ENCODE results near the gene GFOD2.
A peak's percentile ranks its signal among the peaks of the same experiment; 100 is the strongest.
"Not testable (repeated sequence)": the region's sequence is repeated elsewhere in the genome, so short reads cannot be mapped to it uniquely, and the experiment has no call there.

The GFOD2 gene

GRCh38 chr16:67719048-67719777 is at the start of gene GFOD2:
TSS of gene GFOD2 (minus strand) at chr16:67719316. CDS start at chr16:67685715, 33,601 bp downstream.
- DNase-seq = peak; percentile 53

- DNase-seq = no peak
These were observed 48.8 kb upstream of the GFOD2 start for GRCh38 chr16:67767953-67768352.

DNA sequence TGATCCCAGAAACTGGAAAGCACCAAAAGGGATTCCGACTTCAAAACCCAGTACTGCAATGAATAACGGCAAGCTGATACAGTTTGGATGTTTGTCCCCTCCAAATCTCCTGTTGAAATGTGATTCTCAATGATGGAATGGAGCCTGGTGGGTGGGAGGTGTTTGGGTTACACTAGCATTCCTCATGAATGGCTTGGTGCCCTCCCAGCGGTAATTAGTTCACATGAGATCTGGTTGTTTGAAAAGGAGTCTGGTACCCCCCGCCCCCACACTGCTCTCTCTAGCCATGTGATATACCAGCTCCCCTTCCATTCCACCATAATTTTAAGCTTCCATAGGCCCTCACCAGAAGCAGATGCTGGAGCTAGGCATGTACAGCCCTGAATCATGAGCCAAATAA is 47.2 kb upstream of the GFOD2 start:
- DNase-seq = no peak

DNA sequence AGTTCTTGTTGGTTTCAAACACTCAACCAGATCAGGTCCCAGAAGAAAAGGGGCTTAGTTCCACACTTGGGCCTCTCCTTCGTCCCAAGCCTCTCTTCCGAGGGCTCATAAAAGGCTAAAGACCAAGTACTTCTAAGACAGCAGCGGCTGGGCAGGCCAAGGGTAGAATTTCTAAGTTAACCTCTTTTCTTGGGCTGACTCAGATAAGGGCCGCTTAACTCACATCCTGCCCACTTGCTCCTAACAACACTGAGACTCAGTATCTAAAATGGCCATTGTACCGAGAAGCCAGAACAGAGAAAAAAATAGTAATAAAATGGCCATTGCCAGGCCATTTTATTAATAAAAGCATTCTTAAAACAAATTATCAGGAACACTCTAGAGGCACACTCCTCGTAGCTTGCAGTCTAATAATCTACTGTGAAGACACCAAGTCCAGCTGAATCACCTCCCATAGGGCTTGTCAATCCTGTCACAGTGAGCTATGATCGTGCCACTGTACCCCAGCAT is 45.1 kb upstream of the GFOD2 start:
- no peak for DNase-seq

- DNase-seq = no peak
These were observed 44.0 kb upstream of the GFOD2 start for GRCh38 chr16:67763066-67763465.

DNA sequence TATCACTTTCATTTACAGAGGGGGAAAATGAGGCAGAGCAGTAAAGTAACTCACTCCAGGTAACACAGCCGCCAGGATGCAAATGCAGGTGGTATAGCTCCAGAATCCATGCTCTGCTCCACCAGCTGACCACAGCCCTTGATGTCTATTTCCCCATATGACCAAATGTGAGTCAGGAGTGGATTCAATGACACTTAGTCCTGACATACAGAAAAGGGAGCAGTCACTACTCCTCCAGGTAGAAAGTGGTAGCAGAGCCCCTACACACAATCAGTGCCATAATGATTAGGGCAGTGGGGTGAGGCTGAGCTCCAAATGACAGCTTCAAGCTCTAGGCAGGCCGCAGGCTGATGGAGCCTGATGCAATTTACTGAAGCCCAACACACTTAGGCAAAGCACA is 43.3 kb upstream of the GFOD2 start:
- DNase-seq = no peak

GRCh38 chr16:67761924-67762323 is 42.8 kb upstream of the GFOD2 start:
- no peak for DNase-seq

DNA sequence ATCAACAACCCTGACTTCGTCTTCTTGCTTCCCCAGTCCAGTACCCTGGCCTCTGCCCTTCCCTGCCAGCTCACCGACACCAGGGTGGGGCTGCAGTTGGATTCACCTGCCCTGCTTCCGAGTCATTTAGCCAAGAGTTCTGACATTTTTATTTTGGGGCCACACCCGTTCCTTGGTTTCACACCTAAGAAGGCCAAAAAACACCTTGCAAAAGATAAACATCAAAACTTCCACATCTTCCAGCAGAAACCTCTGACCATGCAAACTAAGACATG is 41.8 kb upstream of the GFOD2 start:
- DNase-seq = no peak

- no peak for DNase-seq
These were observed 41.3 kb upstream of the GFOD2 start for GRCh38 chr16:67760206-67760955.

- DNase-seq = no peak
These were observed 39.9 kb upstream of the GFOD2 start for GRCh38 chr16:67758966-67759365.

GRCh38 chr16:67758006-67758405 is 38.9 kb upstream of the GFOD2 start:
- DNase-seq = no peak

DNA sequence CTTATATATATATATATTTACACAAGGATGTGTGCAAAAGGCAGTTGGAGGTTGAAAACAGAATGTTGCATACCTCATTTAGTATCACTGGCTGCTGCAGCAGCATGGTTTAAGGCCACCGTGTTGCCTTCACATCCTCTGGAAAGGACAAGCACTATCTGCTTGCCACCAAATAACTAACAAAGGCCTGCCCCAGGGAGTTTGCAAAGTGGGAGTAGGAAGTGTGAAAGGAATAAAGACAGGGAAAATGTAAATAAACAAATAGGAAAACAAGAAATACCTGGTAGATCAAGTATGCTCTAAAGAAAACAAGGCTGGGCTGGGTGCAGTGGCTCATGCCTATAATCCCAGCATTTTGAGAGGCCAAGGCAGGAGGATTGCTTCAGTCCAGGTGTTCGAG is 33.5 kb upstream of the GFOD2 start:
- no peak for DNase-seq

DNA sequence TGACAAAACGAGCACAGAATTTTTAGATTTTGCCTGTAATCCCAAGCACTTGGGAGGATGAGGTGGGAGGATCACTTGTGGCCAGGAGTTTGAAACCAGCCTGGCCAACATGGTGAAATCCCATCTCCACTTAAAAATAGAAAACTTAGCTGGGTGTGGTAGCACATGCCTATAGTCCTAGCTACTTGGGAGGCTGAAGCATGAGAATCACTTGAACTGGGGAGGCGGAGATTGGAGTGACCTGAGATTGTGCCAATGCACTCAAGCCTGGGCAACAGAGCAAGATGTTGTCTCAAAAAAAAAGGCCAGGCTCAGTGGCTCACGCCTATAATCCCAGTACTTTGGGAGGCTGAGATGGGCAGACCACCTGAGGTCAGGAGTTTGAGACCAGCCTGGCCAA is 32.2 kb upstream of the GFOD2 start:
- not testable (repeated sequence) for DNase-seq

GRCh38 chr16:67750466-67750865 is 31.4 kb upstream of the GFOD2 start:
- no peak for DNase-seq

- DNase-seq = no peak
These were observed 30.4 kb upstream of the GFOD2 start for GRCh38 chr16:67749436-67750078.

GRCh38 chr16:67748834-67749233 is 29.7 kb upstream of the GFOD2 start:
- DNase-seq = no peak

GRCh38 chr16:67746846-67747245 is 27.7 kb upstream of the GFOD2 start:
- DNase-seq = no peak

DNA sequence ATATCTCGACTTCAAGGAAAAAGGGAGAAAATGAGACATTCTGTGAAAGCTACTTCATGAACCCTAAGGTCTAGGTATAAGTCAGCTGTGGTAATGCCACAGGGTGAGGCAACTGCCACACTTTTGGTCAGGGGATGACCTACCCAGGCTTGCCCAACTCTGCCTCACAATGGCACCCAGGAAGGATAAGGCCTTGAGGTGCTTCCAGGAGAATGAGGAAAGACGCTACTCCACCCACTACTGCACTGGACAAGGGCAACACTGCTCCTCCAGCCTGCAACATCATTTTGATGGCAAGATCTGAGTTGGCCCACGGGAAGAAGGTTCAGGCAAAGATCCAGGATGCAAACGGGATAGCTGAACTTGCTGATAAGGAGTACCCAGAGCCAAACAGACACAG is 22.0 kb upstream of the GFOD2 start:
- no peak for DNase-seq

- no peak for DNase-seq
These were observed 21.3 kb upstream of the GFOD2 start for GRCh38 chr16:67740391-67740790.

- DNase-seq = no peak
These were observed 17.7 kb upstream of the GFOD2 start for GRCh38 chr16:67736858-67737257.

- no peak for DNase-seq
These were observed 15.7 kb upstream of the GFOD2 start for GRCh38 chr16:67734731-67735201.

- no peak for DNase-seq
These were observed 14.8 kb upstream of the GFOD2 start for GRCh38 chr16:67733734-67734470.

DNA sequence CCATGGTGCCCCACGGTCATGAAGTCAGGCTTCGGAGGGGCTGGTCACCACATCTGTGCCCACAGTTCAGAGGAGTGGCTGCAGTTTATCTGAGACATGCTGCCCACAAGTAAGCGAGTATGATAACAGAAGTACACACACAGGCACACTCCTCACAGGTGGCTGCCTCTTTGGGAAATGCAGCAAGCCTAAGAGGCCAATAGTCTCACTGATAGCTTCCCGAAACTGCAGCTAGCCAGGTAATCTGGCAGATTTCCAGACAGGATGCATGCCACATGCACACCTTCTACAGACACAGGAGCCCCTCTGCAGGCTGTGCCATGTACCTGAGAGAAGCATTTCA is 12.6 kb upstream of the GFOD2 start:
- no peak for DNase-seq

All from SIG-M5 (cell line).